Transverse colon (tissue), 3 donors: ENCODE results near the gene DGCR2.

ENCODE experiments used
- EP300 ChIP-seq: sonication (generic); formaldehyde crosslinking; IDR thresholded peaks from one replicate; pipeline ENCODE4 v1.6.1; 2017; ENCODE audit warnings: antibody characterized with exemption, low read depth
- POLR2A ChIP-seq: fragments of 450-650 bp; IDR thresholded peaks from one replicate; pipeline ENCODE4 v1.6.1; 2016; ENCODE audit warnings: antibody characterized with exemption, mild to moderate bottlenecking, moderate library complexity
- TF ChIP-seq, protein P1 (sequence below), 5 experiments: fragments of 200-600 bp in 3 of 5; fragments of 450-650 bp in 2 of 5; sonication (generic) in 3 of 5; IDR thresholded peaks; 1 replicate in 2 of 5; 2 replicates in 3 of 5; pipeline ENCODE4 v1.5.1; 2016 to 2017; ENCODE audit warnings: antibody characterized with exemption in 5 of 5, inconsistent platforms in 3 of 5, mild to moderate bottlenecking in 2 of 5, moderate library complexity in 1 of 5

DNA sequence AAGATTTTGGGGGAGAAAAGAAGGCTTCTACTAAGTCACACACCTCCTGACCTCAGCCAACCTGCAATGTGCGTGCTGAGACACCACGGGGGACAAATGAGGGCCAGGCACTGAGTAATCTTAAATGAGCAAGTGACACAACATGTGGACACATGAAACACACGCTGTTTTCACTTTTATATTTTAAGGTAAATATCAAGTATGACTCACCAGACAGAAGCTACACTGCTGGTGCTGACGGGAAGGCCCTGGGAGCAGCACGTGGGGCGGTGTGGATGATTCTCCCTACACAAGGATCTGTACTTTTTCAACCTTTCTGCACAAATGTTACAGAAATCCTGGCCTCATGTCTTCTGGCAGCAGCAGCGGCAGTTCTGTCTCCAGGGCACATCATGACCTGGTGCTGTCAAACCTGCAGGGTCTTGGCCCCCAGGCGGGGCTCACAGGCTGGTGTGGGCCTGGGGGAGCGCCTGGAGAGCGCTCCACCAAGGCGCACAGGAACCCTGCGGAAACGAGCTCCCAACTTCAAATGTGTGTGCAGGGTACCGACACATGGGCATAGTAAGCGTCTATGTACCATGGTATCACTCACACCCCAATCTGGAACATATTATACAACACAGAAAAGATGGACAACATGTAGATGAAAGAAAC, 61.7 kb downstream of the DGCR2 start:
- TF ChIP-seq, protein P1, sequence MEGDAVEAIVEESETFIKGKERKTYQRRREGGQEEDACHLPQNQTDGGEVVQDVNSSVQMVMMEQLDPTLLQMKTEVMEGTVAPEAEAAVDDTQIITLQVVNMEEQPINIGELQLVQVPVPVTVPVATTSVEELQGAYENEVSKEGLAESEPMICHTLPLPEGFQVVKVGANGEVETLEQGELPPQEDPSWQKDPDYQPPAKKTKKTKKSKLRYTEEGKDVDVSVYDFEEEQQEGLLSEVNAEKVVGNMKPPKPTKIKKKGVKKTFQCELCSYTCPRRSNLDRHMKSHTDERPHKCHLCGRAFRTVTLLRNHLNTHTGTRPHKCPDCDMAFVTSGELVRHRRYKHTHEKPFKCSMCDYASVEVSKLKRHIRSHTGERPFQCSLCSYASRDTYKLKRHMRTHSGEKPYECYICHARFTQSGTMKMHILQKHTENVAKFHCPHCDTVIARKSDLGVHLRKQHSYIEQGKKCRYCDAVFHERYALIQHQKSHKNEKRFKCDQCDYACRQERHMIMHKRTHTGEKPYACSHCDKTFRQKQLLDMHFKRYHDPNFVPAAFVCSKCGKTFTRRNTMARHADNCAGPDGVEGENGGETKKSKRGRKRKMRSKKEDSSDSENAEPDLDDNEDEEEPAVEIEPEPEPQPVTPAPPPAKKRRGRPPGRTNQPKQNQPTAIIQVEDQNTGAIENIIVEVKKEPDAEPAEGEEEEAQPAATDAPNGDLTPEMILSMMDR (IDR thresholded peaks at IDR 0.05): no peak
- no peak for TF ChIP-seq EP300
- no peak for TF ChIP-seq POLR2A
